RWPE1 (cell line): ENCODE results near the gene ULK1.

Experiments used
- CTCF ChIA-PET: fragments of 350-600 bp; sonication (Branson Sonifier 250); formaldehyde crosslinking; extraction: SDS; loops from one replicate; lab custom pipeline; 2021; lab: Yijun Ruan, JAX
- POLR2A ChIA-PET: fragments of 400-600 bp; formaldehyde crosslinking; extraction: SDS; loops from one replicate; lab custom pipeline; 2020; ENCODE audit warnings: antibody characterized with exemption; ENCODE audit not compliant: low non-redundant PET; lab: Yijun Ruan, JAX
- DNase-seq: peaks from one replicate; pipeline ENCODE4 v3.0.0; 2012; ENCODE audit warnings: low spot score
- H3K27ac ChIP-seq: fragments of 450-650 bp; 2 replicates; pipeline ENCODE4 v1.5.1; 2017
- TF ChIP-seq, protein P1 (sequence below): fragments of 450-650 bp; conservative IDR thresholded peaks from 2 replicates; pipeline ENCODE4 v1.5.1; 2017; ENCODE audit warnings: low read depth, mild to moderate bottlenecking

The ULK1 gene

DNA sequence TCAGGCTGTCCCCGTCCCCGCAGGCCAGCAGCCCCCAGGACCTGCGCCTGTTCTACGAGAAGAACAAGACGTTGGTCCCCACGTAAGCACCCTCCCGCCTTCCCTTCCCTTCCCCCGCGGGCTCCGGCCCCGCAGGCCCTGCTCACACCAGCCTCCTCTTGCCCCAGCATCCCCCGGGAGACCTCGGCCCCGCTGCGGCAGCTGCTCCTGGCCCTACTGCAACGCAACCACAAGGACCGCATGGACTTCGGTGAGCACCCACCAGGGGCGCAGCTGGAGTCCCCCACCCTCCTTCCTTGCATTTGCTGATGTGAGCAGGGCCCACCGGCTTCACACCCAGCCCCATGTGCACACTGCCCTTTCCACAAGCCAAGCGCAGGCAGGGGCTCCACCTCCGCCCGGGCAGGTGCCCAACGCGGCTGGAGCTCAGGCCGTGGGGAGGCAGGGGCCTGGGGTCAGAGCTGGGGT lies 15.4 kb downstream of the ULK1 start:
- ChIA-PET POLR2A (no interaction called here), CTCF (interaction anchor here (0.7 kb wide), 1 partner anchor 73 kb away, joined by 3 read pairs; no protein-coding TSS in a partner anchor)
- peak overlapping the region; percentile 68 for H3K27ac ChIP-seq
- DNase-seq: no peak
- TF ChIP-seq, protein P1, sequence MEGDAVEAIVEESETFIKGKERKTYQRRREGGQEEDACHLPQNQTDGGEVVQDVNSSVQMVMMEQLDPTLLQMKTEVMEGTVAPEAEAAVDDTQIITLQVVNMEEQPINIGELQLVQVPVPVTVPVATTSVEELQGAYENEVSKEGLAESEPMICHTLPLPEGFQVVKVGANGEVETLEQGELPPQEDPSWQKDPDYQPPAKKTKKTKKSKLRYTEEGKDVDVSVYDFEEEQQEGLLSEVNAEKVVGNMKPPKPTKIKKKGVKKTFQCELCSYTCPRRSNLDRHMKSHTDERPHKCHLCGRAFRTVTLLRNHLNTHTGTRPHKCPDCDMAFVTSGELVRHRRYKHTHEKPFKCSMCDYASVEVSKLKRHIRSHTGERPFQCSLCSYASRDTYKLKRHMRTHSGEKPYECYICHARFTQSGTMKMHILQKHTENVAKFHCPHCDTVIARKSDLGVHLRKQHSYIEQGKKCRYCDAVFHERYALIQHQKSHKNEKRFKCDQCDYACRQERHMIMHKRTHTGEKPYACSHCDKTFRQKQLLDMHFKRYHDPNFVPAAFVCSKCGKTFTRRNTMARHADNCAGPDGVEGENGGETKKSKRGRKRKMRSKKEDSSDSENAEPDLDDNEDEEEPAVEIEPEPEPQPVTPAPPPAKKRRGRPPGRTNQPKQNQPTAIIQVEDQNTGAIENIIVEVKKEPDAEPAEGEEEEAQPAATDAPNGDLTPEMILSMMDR: no peak

DNA sequence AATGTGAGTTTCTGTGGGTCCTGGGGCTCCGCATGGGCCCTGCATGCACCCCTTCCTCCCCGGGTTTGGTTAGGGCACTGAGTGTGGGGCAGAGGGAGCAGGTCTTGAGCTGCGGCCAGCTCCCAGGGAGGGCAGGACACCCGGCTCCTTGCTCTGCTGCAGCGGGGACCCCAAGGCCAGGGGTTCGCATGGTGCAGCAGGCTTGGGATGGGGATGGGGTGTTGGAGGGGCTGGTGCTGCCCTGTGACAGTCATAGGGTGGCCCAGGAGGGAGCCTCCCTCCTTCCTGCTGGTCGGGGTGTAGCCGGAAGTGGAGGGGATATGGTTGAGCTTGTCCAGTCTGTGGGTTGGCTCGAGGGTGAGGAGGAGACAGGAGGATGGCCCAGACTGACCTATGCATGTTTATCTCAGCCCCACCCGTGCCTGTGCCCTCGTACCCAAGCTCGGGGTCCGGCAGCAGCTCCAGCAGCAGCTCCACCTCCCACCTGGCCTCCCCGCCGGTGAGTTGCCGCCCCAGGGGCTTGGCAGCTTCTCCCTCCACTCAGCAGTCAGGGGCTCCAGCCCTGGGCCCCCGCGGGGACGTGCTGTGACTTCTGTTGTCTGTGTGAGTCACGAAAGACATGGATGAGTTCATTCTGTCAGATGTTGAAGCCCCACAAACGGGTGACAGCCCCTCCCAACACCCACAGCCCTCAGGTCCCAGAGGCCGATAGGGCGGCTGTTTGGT lies 16.0 kb downstream of the ULK1 start:
- CTCF ChIA-PET: interaction anchor here (0.7 kb wide), 1 partner anchor 74 kb away, joined by 3 read pairs; no protein-coding TSS in a partner anchor
- TF ChIP-seq, protein P1: no peak

DNA sequence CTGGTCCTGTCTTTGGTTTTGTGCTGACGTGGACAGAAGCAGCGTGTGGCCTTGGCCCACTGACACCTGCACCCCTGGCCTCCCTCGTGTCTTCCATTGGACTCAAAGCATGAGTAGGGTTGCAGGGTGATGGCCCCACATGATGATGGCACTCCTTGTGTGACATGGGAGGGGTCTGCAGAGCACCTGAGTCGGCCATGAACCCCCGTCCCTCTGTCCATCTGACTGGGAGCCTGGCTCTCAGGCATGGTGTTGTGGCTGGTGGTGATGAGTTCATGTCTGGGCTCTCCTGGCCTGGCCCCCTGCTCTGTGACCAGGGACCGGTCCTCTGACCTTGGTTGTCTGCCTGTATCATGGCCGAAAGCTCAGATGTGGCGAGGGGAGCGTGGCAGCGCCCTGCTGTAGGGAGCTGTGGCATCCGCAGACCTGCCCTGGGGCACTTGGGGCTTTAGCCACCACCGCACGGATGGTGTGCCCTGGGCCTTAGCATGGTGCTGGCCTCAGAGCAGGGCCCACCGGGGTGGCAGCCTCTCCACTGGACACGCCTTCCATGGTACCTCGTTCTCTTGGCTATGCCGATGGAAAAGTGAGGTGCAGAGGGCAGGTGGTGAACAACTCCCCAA lies 16.7 kb downstream of the ULK1 start:
- ChIA-PET POLR2A (no interaction called here), CTCF (interaction anchor here (0.6 to 0.7 kb wide), 2 partner anchors 17 to 23 kb away, joined by 3 read pairs; no protein-coding TSS in a partner anchor)
- H3K27ac ChIP-seq: peak overlapping the region; percentile 68
- TF ChIP-seq, protein P1: no peak
- DNase-seq: no peak

More for the DNA sequence above, 16.0 kb downstream of the ULK1 start:
- peak overlapping the region; percentile 68 for H3K27ac ChIP-seq
- POLR2A ChIA-PET: no interaction called here
- no peak for DNase-seq

DNA sequence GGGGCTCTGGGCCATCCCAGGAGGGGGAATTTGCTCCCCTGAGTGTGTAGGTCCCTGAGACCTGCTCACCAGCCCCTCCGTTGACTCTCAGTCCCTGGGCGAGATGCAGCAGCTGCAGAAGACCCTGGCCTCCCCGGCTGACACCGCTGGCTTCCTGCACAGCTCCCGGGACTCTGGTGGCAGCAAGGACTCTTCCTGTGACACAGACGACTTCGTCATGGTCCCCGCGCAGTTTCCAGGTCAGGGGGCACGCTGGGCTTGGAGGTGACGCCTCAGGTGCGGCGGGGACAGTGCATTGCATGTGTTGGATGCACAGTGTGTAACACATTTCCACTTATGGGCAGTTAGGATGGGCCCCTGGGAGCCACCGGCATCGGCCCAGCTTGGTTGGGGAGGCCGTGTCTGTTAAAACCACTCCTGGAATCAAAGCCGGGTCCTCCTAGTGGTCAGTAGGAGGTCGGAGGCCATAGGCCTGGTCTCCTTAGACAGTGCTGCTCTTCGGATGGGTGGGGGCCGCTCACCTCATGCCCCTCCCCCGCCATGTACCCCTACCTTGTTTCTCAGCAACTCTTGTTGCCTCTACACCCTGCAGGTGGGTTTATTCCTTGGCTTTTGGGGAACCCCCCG lies 17.5 kb downstream of the ULK1 start:
- ChIA-PET CTCF (interaction anchor here (0.6 to 1.2 kb wide), 3 partner anchors 16 to 22 kb away, joined by 3 read pairs; partner anchors contain the start of gene PUS1), POLR2A (interaction anchor here (0.6 kb wide), 1 partner anchor 11 kb away, joined by 5 read pairs; no protein-coding TSS in a partner anchor)
- H3K27ac ChIP-seq: peak overlapping the region; percentile 68
- no peak for DNase-seq
- TF ChIP-seq, protein P1: no peak

DNA sequence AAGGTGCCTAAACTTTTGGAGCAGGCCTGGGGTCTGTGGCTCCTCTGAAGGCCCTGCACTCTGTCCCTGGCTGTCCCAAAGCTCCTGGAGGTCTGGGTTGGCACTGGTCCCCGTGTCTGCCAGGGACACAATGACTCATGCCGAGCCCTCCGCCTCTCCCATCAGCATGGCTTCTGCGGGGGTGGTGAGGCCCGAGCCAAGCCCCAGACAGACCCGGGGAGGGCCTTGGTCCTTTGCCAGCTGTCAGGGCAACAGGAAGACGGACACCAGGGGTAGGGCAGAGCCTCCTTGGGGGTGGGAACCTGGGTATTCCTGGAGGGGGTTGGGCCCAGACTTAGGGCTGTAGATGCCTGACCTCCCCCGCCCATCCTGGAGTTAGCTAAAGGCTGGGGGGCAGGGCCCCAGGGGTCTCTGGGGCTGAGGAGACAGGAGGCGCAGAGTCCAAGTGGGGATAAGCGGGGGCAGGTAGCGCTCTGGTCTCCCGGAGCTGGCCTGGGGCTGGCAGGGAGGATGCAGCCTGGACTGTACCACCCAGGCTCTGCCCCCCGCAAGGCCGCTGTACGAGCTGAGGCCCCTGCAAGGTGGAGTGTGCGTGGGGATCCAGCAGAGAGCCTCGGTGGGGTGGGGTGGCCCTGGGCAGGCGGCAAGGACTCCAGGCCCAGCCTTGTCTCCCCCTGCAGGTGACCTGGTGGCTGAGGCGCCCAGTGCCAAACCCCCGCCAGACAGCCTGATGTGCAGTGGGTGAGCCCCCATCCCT lies 18.3 kb downstream of the ULK1 start:
- H3K27ac ChIP-seq: peak overlapping the region; percentile 68
- TF ChIP-seq, protein P1: no peak
- ChIA-PET POLR2A (no interaction called here), CTCF (interaction anchor here (1.2 kb wide), 1 partner anchor 17 kb away, joined by 3 read pairs; the partner anchor contains the start of gene PUS1)
- peak; percentile 72 for DNase-seq

DNA sequence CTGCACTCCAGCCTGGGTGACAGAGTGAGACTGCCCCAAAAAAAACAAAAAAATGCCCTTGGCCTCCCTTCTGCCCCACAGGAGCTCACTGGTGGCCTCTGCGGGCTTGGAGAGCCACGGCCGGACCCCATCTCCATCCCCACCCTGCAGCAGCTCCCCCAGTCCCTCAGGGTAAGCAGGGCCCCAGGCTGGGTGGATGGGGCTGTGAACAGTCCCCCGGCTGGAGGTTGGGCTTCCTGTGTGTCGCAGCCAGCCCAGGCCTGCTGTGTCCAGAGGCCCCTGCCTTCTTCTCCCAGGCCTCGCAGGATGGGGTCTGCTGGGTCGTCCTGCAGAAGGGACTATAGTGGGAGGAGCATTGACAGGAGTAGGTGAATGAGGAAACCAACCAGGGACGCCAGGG lies 19.2 kb downstream of the ULK1 start:
- peak overlapping the region; percentile 68; the same call in 1 of the 2 replicates for H3K27ac ChIP-seq
- ChIA-PET CTCF (no interaction called here), POLR2A (no interaction called here)
- no peak for DNase-seq
- TF ChIP-seq, protein P1: no peak
